ENCODE measurements around the gene TAS1R1.

GRCh38 chr1:6535214-6535613 is 19.9 kb upstream of the TAS1R1 start:
- TF ChIP-seq HOXA7 (CRISPR knock-in tag; IDR thresholded peaks at IDR 0.05) (no peak), RAD21 (conservative IDR thresholded peaks at IDR 0.05 in 1 of 2, IDR thresholded peaks at IDR 0.05 in 1 of 2) (no peak), JUNB (IDR thresholded peaks at IDR 0.05) (no peak), ESRRA (IDR thresholded peaks at IDR 0.05; ENCODE audit: borderline replicate concordance, low read length) (no peak), GATA3 (IDR thresholded peaks at IDR 0.05; ENCODE audit: borderline replicate concordance) (no peak), NR3C1 (IDR thresholded peaks at IDR 0.05) (no peak)

All from A549 (cell line).